MM.1S (cell line): ENCODE results near the gene FLRT2.

Experiments
- CTCF ChIP-seq: fragments of 300-600 bp; sonication (generic); IDR thresholded peaks from 2 replicates; pipeline ENCODE4 v1.5.1; 2016; ENCODE audit warnings: antibody characterized with exemption, low read length, mixed read lengths
- EZH2 ChIP-seq: fragments of 300-600 bp; sonication (generic); optimal IDR thresholded peaks from 2 replicates; pipeline ENCODE3; 2017; ENCODE audit warnings: low read depth, mild to moderate bottlenecking, antibody characterized with exemption, low read length, mixed read lengths
- EZH2phosphoT487 ChIP-seq: fragments of 300-600 bp; sonication (generic); IDR thresholded peaks from 2 replicates; pipeline ENCODE4 v1.6.1; 2018; ENCODE audit warnings: antibody characterized with exemption, low read length

- TF ChIP-seq CTCF, result no peak
- no peak for TF ChIP-seq EZH2
- no peak for TF ChIP-seq EZH2phosphoT487
Observed at GRCh38 chr14:85578930-85579329, 49.0 kb downstream of the FLRT2 start.
